Bone marrow (tissue), 2 donors: ENCODE results near the gene TMEM259.

Experiments
- DNase-seq, 2 donors: peaks; one replicate each; lab custom pipeline; 2025; lab: John Stamatoyannopoulos, UW

Gene TMEM259

DNA sequence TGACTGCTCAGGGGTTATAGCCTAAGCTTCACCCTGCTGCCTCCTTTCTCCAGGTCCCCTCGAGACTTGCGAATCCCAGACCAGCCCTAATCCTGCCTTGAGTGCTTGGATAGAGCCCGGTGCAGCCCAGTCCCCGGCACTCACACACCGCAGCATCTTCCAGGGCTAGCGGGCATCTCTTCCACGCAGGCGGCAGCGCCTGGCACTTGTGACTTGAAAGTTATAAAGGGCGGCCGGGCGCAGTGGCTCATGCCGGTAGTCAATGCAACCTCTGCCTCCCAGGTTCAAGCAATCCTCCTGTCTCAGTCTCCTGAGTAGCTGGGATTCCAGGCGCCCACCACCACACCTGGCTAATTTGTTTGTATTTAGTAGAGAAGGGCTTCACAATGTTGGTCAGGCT lies 34.8 kb downstream of the TMEM259 start:
- DNase-seq, result no peak

DNA sequence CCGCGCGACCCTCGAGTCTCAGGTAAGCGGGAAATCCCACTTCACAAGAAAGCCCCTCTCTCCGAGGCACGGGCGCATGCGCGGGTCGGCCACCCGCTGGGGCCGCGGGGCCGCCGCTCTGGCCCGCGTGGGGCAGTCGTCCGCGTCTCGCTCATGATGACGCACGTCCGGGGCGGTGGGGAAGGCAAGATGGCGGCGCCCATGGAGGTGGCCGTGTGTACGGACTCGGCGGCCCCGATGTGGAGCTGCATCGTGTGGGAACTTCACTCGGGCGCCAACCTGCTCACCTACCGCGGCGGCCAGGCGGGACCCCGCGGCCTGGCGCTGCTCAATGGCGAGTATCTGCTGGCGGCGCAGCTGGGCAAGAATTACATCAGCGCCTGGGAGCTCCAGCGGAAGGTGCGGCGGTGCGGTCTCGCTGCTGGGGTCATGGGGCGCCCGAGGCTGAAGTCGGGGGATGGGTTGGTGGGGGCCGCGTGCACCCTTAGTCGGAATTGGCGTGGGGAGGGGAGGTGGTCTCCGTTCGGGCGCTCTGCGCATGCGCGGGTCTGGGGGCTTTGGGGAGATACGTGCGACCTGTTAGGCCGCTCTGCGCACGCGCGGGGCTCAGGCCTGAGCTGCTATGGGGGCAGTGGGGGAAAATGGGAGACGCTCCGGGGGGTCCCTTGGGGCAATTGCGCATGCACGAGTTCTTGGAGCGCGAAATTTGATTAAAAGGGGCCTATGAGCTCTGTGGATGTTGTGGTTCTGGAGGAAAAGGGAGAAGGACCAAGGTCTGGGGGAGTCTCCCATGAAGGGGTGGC lies 36.6 kb downstream of the TMEM259 start, which contains the start of gene WDR18:
TSS of gene WDR18 (plus strand) at position 181 of the 803 bp plus-strand sequence. CDS start at position 190, 9 bp downstream.
- peak; percentile 42 to 77 for DNase-seq

DNA sequence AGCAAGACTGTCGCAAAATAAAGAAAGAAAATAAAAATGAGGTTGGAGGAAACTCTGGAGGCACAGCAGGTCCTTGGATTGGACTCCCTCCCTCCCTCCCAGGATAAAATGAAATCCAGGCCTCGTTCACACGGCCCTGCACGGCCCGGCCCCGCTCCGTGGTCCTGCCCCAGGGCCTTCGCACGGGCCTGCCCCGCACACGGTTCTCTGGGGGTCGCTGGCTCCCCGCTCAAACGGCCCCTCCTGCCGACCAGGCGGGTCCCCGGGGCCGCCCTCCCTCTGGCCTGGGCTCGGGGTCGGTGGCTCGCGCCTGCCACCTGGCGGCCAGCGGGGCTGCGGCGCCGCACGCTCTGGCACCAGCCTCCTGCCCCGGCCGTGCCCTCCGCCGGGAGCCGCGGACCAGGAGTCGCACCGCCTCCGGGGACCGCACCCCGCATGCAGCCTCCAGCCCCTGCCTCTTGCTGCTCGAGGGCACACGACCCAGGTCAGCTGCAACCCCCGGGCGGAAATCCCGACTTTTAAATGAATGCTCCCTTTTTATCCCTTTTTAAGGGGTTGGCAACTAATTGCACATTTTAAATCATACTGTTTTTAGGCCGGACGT lies 38.3 kb downstream of the TMEM259 start:
- DNase-seq, result peak; percentile 20 to 59

DNA sequence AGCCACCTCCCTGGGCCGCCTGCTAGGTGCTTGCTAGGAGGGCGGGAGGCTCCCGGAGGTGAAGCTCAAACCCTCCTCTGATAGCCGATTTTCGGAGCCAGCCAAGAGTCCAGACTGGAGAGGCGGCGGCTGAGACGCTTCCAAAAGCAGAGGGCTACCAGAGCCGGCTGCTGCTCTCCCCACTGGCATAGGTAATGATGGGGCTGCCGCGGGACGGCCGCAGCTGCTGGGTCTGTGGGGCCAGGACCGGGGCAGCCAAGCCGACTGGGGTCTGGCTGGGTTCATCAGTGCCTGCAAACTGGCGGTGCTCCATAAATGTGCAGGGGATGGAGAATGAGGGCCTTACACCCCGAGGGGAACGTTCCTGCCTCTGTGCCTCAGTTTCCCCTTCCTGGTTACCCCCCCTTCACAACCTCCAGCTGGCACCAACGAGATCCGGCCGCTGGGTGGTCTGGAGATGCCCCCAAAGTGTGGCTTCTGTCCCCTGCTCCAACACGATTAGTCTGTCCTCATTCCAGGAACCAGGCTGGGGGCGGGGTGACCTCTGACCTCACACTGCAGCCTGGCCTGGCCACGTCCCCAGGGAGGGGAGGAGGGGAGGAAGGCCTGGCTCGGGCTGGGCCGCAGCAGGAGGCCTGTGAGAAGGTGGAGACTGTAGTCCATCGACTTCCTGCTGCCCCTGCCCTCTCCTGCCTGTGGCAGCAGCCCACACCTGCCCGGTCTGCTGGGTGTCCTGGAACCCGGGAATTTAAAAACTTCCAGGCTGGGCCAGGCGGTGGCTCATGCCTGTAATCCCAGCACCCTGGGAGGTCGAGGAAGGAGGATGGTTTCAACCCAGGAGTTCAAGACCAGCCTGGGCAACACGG lies 40.6 kb downstream of the TMEM259 start:
- no peak for DNase-seq

DNA sequence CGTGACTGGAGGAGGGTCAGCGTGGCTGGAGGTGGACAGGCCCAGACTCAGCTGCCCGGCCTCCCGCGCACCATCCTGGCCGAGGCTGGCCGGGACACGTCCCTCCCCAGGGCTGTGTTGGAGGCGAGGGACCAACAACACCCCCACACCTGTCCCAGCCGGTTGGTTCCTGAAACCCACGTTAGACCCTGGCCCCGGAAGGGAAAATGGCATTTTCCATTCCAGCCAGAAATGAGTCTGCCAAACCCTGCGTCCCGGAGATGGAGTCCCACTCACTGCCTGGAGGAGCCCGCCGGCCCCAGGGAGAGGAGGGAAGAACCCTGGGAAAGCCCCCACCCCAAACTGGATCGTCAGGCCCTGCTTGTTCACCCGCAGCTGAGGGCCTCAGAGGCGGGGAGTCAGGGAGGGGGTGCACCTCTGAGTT lies 41.6 kb downstream of the TMEM259 start:
- DNase-seq, result no peak

DNA sequence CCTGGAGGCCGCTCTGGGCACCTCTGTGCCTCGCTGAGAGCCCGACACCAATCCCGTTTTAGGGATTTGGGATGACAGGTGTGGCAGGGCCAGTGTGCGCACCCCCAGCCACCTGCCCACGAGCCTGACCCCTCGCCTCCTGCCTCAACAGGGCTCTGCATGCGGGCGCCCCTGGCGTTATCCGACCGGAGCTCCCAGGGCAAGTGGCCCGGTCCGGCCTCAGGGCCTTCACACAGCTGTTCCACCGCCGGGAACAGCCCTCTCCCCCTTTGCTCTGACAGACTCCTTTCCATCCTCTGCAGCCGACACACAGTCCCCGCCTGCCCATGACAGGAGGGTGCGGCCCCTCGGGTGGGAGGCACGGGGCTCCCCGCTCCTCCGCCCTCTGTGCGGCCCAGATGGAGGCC lies 43.9 kb downstream of the TMEM259 start:
- DNase-seq, result no peak

DNA sequence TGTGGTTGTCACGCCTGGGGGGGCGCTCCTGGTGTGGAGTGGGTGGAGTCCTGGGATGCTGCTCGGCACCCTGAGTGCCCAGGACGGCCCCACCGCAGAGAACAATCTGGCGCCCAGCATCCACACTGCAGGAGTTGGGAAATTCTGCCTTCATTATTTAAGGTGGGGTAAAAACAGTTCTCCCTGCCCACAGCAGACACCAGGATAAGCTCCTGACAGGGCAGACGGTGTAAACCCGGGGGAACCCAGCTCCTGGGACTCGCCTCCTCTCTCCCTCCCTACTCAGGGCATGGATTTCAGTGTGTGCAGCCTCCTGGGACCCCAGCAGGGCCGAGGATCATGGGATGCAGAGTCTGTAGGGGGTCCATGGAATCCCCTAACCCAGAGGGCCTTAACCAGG lies 44.4 kb downstream of the TMEM259 start:
- DNase-seq, result no peak

DNA sequence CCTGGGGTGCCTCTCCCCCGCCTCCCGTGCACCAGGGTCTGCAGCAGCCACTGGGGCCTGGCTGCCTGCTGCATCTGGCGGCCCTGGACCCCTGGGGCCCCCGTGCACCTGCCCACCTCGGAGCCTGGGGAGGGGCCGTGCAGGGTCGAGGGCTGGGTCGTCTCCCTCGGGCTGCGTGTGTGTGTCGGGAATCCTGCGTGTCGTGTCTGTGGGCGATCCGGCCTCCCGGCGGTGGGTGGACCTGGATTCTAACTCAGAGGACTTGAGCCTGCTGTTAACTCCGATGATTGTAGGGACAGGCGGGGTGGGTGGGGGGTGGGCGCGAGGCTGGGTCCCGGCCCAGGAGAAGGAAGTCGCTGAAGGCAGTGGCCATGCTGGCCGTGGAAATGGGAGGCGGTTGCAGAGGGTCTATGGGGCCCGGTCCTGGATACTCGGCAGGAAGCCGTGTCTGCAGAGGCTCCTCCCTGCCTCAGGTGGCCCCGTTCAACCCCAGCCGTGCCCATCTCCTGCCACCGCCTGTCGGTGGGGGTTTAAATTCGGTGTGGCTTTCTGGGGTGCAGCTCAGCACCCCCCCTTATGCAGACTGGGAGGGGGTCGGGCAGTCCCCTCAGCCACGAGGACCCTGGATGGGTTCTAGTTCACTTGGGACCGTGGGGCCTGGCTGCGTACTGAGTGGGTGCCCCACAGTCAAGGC lies 46.2 kb downstream of the TMEM259 start:
- DNase-seq, result no peak

DNA sequence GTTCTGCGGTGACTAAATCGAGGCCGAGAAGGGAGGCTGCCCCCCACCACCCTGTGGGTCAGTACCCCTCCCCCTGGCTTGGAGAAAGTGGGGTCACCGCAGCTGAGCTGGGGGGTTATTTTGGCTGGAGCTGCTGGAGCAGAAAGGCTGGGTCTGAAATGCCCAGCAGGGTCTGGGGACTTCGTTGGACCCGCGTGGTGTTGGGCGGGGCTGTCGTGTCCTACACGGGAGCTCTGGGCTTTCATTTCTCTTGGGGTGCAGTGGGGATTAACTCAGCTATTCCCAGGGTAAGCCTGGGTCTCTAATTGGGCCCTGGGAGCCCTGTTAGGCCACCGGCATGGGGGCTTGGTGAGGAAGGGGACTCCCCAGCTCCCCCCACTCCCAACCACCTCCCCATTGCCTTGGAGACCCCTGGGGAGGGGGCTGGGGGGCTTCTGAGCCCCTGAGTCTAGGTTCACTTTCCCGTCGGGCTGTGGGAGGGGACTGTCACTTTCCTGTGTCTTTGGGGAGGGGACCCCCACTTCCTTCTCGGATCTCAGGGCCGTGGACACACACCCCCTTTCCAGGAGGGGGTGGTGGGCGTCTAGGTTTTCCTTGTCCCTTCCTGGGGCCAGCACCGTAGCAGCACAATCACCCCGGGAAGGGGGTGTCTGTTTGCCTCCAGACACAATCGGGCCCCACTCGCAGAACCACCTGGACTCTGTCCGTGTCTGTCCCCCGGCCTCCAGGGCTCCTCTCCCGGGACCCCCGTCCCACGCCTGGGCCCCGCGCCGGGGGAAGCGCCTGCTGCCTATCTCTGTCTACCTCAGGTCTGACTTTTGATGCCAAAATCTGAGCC lies 47.0 kb downstream of the TMEM259 start:
- DNase-seq, result no peak

DNA sequence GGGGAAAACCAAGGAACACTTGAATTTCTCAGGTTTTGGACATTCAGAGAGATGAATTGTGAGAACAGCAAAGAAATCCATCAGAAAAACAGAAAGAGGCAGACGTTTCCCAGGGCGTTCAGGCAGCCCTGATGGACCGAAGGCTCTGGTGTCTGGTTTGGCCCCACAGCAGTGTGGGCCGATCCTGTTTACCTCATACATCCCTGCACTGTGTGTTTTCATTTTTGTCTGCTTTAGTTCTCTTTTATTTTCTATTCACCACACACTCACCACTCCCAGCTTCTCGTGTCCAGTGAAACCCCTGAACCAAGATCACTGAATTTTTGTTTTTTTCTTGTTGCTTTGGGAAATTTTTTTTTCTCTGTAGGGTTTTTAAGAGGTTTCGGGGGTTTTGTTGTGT lies 48.6 kb downstream of the TMEM259 start:
- no peak for DNase-seq

DNA sequence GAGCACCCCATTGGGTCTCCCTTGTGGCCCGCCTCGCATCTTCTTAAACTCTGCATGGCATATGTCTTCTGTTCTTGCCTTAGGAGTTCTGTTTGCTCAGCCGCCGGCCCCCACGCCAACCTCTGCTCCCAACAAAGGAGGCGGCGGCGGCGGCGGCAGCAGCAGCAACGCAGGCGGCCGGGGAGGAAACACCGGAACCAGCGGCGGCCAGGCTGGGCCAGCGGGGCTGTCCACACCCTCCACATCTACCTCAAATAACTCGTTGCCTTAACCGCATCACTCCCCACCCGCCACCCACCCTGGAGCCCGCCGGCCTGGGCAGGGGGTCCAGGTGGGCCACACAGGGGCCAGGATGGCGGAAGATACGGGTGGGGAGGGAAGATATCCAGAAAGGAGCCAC lies 49.1 kb downstream of the TMEM259 start:
- DNase-seq, result no peak

DNA sequence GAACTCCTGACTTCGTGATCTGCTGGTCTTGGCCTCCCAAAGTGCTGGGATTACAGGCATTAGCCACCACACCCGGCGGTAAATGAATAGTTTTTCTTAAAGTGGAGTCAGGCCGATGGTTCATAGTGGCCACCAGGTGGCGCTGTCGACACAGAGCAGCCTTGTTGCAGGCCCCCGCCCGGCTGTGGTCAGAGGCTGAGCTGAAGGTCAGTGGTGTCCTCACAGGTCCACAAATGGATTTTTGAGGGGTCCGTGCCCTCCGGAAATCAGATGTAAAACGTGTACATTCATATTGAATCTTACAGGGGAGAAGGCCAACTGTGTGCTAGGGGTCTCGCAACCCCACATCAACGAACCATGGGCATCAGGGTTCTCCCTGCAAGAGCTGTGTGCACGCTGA lies 50.2 kb downstream of the TMEM259 start:
- DNase-seq, result no peak

DNA sequence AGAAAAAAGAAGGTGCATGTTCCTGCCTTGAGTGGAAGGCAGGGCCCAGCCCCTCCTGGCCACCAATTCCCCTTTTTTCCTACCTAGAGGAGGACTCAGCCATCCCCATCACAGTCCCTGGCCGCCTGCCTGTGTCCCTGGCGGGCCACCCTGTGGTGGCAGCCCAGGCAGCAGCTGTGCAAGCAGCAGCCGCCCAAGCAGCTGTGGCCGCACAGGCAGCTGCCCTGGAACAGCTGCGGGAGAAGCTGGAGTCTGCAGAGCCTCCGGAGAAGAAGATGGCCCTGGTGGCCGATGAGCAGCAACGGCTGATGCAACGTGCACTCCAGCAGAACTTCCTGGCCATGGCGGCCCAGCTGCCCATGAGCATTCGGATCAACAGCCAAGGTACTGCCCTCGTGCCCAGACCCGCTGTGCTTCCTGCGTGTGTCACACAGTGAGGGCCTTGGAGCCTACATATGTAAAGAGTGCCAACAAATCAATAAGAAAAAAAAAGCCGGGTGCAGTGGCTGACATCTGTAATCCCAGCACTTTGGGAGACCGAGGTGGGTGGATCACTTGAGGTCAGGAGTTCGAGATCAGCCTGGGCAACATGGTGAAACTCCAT lies 54.3 kb downstream of the TMEM259 start:
- DNase-seq, result no peak

DNA sequence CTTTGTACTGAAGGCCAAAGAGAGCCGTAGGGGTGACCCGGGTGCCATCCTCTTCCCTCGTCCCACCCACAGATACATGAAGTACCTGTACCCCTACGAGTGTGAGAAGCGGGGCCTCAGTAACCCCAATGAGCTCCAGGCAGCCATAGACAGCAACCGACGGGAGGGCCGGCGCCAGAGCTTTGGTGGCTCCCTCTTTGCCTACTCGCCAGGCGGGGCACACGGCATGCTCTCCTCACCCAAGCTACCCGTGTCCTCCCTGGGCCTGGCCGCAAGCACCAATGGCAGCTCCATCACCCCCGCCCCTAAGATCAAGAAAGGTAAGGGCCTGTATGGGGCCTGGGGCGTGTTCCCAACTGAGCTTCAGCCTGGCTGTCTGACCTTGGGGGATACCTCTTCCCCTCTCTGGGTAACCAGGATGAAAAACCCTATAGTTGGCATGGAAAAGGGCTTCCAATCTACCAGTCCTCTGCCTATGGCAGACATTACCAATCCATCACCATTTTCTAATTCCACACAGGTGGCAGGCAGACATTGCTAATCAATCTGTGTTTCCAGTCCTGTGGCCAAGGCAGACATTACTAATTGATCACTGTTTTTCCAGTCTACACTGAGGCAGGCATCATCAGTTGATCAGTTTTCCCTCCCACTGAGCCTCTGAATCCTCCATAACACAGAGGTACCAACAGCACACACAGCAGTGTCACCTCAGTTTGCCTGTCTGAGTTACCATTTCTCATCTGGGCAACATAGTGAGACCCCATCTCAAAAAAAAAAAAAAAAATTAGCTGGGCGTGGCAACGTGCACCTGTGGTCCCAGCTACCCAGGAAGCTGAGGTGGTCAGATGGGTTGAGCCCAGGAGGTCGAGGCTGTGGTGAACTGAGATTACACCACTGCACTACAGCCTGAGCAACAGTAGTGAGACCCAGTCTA lies 55.9 kb downstream of the TMEM259 start:
- no peak for DNase-seq

DNA sequence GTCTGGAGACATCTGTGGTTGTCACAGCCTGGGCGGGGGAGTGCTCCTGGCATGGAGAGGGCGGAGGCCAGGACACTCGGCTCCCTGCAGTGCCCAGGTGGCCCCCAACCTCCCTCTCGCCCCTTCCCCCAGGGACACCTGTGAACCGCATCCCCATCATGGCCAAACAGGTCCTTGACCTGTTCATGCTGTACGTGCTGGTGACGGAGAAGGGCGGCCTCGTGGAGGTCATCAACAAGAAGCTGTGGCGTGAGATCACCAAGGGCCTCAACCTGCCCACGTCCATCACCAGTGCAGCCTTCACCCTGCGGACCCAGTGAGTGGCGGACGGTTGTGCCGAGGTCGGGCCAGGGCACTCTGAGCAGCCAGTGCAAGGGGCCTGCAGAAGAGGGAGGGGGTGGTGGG lies 56.8 kb downstream of the TMEM259 start:
- no peak for DNase-seq

DNA sequence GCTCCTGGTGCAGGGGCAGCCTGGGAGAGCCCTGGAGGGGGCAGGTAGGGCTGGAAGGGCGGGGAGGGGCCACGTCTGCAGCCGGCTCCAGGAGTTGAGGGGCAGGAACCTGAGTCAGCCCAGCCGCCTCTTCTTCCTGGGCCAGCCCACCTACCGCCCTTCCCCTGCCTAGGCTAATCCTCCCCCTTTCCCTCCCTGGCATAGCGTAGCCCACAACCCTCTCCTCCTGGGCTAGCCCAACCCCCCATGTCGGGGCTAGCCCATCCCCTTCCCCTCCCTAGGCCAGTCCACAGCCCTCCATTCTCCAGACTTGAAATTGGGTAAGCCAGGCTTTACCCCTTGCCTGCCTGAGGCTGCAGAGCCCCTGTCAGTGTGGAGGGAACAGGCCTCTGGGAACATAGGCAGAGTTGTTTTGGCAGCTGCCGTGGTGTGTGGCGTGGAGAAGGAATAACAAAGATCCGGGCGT lies 57.4 kb downstream of the TMEM259 start:
- DNase-seq, result no peak

DNA sequence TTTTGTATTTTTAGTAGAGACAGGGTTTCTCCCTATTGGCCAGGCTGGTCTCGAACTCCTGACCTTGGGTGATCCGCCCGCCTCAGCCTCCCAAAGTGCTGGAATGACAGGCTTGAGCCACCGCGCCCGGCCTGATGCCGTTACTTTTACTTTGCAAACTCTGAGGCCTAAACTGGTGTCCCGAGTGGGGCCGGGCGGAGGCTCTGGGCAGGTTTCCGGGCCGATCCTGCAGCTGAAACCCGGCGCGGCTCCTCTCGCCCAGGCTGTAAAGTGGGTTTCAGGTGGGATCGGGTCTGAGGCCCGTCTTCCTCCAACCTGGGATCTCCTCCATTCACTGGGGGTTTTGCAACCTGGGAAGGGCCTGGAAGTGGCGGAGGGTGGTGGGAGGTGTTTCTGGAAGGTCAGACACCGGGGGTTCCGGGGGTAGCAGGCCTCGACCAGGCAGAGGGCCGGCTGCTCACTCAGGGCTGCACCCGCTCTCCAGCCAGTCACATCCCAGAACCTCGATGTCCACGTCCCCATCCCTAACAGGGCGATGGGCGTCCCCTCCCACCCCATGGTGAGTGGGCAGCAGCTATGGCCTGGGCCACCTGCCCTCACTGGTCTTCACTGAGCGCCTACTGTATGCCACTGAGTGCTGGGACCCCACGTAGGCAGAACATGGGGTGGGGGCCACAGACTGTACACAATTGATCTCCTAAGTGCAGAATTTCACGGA lies 58.1 kb downstream of the TMEM259 start:
- no peak for DNase-seq

DNA sequence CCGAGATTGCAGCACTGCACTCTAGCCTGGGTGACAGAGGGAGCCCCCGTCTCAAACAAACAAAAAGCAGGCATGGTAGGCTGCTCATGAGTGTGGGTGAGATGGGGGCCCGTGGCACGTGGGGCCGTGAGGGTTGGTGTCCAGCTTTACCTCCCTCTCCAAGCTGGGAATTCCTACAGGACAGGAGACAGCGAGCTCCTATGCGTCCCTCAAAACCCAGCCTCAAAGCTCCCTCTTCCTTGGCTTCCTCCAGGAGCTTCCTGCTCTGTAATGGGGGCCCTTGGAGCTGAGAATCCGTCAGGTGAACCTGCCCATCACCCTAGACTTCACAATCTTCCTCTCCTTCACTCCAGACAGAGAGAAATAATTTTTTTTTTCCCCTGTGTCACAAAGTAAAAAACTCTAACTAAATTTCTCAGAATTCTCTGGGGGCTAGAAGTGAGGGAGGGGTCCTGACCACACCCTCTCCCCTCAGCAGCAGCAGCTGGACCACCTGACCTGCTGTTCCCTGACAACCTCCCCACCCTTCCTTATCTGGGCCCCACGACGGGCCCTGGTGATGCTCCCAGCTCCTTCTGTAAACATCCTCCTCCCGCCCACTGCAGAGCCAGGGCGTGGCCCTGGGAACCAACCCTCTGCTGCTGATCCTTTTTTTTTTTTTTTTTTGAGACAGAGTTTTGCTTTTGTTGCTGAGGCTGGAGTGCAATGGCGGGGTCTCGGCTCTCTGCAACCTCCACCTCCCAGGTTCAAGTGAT lies 58.9 kb downstream of the TMEM259 start:
- DNase-seq, result no peak
